ENCODE measurements around the gene TPI1.

TPI1 gene

GRCh38 chr12:6851921-6852650, 15.2 kb upstream of the TPI1 start, which contains the start of gene USP5:
USP5 (plus strand) TSS chr12:6852150; CDS start chr12:6852180, 30 bp downstream.
- peak within 1 kb of the TSS; percentile 64 to 82 for H3K4me3 ChIP-seq (ENCODE audit: low read depth in 1 of 2, low read length in 2 of 2)
- H3K36me3 ChIP-seq (ENCODE audit: insufficient read depth, low read length): peaks cover 27% of the 10 kb centered on the region

GRCh38 chr12:6852651-6853354, 14.5 kb upstream of the TPI1 start:
- H3K9me3 ChIP-seq (ENCODE audit: low read length): no peaks in the 10 kb centered on the region
- H3K36me3 ChIP-seq (ENCODE audit: insufficient read depth, low read length): peaks cover 31% of the 10 kb centered on the region
- H3K9ac ChIP-seq (ENCODE audit: low read length): peak overlapping the region; percentile 69
- H3K27ac ChIP-seq (ENCODE audit: low read depth, low read length): peak overlapping the region; percentile 8
- no peaks in the 10 kb centered on the region for H3K27me3 ChIP-seq (ENCODE audit: control insufficient read depth in 1 of 2, insufficient read depth in 2 of 2, low read length in 2 of 2)
- H3K4me1 ChIP-seq (ENCODE audit: insufficient read depth, low read length): peaks cover 21% of the 10 kb centered on the region
- peak overlapping the region; percentile 9 to 82 for H3K4me3 ChIP-seq (ENCODE audit: low read depth in 1 of 2, low read length in 2 of 2)

More at GRCh38 chr12:6851921-6852650, 15.2 kb upstream of the TPI1 start, which contains the start of gene USP5:
- Histone ChIP-seq H3K9me3 (ENCODE audit: low read length) (no peaks in the 10 kb centered on the region), H3K9ac (ENCODE audit: low read length) (peak within 1 kb of the TSS; percentile 69), H3K27me3 (ENCODE audit: control insufficient read depth in 1 of 2, insufficient read depth in 2 of 2, low read length in 2 of 2) (no peaks in the 10 kb centered on the region), H3K4me1 (ENCODE audit: insufficient read depth, low read length) (peaks cover 21% of the 10 kb centered on the region), H3K27ac (ENCODE audit: low read depth, low read length) (peak within 1 kb of the TSS; percentile 94)

GRCh38 chr12:6853626-6854025, 13.7 kb upstream of the TPI1 start:
- Histone ChIP-seq H3K9ac (ENCODE audit: low read length) (peak overlapping the region; percentile 69), H3K27me3 (ENCODE audit: control insufficient read depth in 1 of 2, insufficient read depth in 2 of 2, low read length in 2 of 2) (no peaks in the 10 kb centered on the region), H3K4me3 (ENCODE audit: low read depth in 1 of 2, low read length in 2 of 2) (peak overlapping the region in 1 of 2 donors; percentile 82), H3K27ac (ENCODE audit: low read depth, low read length) (peak overlapping the region; percentile 8), H3K36me3 (ENCODE audit: insufficient read depth, low read length) (peaks cover 35% of the 10 kb centered on the region), H3K9me3 (ENCODE audit: low read length) (no peaks in the 10 kb centered on the region), H3K4me1 (ENCODE audit: insufficient read depth, low read length) (peaks cover 21% of the 10 kb centered on the region)

GRCh38 chr12:6854036-6854435, 13.3 kb upstream of the TPI1 start:
- Histone ChIP-seq H3K9ac (ENCODE audit: low read length) (peak overlapping the region; percentile 69), H3K27ac (ENCODE audit: low read depth, low read length) (peak overlapping the region; percentile 8), H3K4me1 (ENCODE audit: insufficient read depth, low read length) (peaks cover 21% of the 10 kb centered on the region), H3K36me3 (ENCODE audit: insufficient read depth, low read length) (peaks cover 40% of the 10 kb centered on the region), H3K4me3 (ENCODE audit: low read depth in 1 of 2, low read length in 2 of 2) (no peak overlapping the region), H3K27me3 (ENCODE audit: control insufficient read depth in 1 of 2, insufficient read depth in 2 of 2, low read length in 2 of 2) (no peaks in the 10 kb centered on the region), H3K9me3 (ENCODE audit: low read length) (no peaks in the 10 kb centered on the region)

- peaks cover 21% of the 10 kb centered on the region for H3K4me1 ChIP-seq (ENCODE audit: insufficient read depth, low read length)
- no peak overlapping the region for H3K4me3 ChIP-seq (ENCODE audit: low read depth in 1 of 2, low read length in 2 of 2)
- H3K9ac ChIP-seq (ENCODE audit: low read length): no peak overlapping the region
- H3K9me3 ChIP-seq (ENCODE audit: low read length): no peaks in the 10 kb centered on the region
- H3K36me3 ChIP-seq (ENCODE audit: insufficient read depth, low read length): peaks cover 51% of the 10 kb centered on the region
- peak overlapping the region; percentile 10 for H3K27ac ChIP-seq (ENCODE audit: low read depth, low read length)
- H3K27me3 ChIP-seq (ENCODE audit: control insufficient read depth in 1 of 2, insufficient read depth in 2 of 2, low read length in 2 of 2): no peaks in the 10 kb centered on the region
Measured at GRCh38 chr12:6855322-6855721, 12.0 kb upstream of the TPI1 start.

- Histone ChIP-seq H3K9ac (ENCODE audit: low read length) (no peak overlapping the region), H3K27me3 (ENCODE audit: control insufficient read depth in 1 of 2, insufficient read depth in 2 of 2, low read length in 2 of 2) (no peaks in the 10 kb centered on the region), H3K4me3 (ENCODE audit: low read depth in 1 of 2, low read length in 2 of 2) (no peak overlapping the region), H3K27ac (ENCODE audit: low read depth, low read length) (no peak overlapping the region), H3K36me3 (ENCODE audit: insufficient read depth, low read length) (peaks cover 85% of the 10 kb centered on the region), H3K9me3 (ENCODE audit: low read length) (no peaks in the 10 kb centered on the region), H3K4me1 (ENCODE audit: insufficient read depth, low read length) (peaks cover 5% of the 10 kb centered on the region)
Measured at GRCh38 chr12:6858799-6859198, 8.5 kb upstream of the TPI1 start.

GRCh38 chr12:6860116-6860515, 7.2 kb upstream of the TPI1 start:
- no peak overlapping the region for H3K9ac ChIP-seq (ENCODE audit: low read length)
- H3K9me3 ChIP-seq (ENCODE audit: low read length): no peaks in the 10 kb centered on the region
- no peak overlapping the region for H3K27ac ChIP-seq (ENCODE audit: low read depth, low read length)
- no peaks in the 10 kb centered on the region for H3K4me1 ChIP-seq (ENCODE audit: insufficient read depth, low read length)
- no peaks in the 10 kb centered on the region for H3K27me3 ChIP-seq (ENCODE audit: control insufficient read depth in 1 of 2, insufficient read depth in 2 of 2, low read length in 2 of 2)
- no peak overlapping the region for H3K4me3 ChIP-seq (ENCODE audit: low read depth in 1 of 2, low read length in 2 of 2)
- H3K36me3 ChIP-seq (ENCODE audit: insufficient read depth, low read length): peaks cover 97% of the 10 kb centered on the region

- H3K36me3 ChIP-seq (ENCODE audit: insufficient read depth, low read length): peaks cover 90% of the 10 kb centered on the region
- H3K27me3 ChIP-seq (ENCODE audit: control insufficient read depth in 1 of 2, insufficient read depth in 2 of 2, low read length in 2 of 2): no peaks in the 10 kb centered on the region
- H3K27ac ChIP-seq (ENCODE audit: low read depth, low read length): no peak overlapping the region
- H3K9ac ChIP-seq (ENCODE audit: low read length): no peak overlapping the region
- no peaks in the 10 kb centered on the region for H3K4me1 ChIP-seq (ENCODE audit: insufficient read depth, low read length)
- no peaks in the 10 kb centered on the region for H3K9me3 ChIP-seq (ENCODE audit: low read length)
- no peak overlapping the region for H3K4me3 ChIP-seq (ENCODE audit: low read depth in 1 of 2, low read length in 2 of 2)
Measured at GRCh38 chr12:6860942-6861341, 6.4 kb upstream of the TPI1 start.

GRCh38 chr12:6861391-6861790, 5.9 kb upstream of the TPI1 start:
- Histone ChIP-seq H3K9me3 (ENCODE audit: low read length) (no peaks in the 10 kb centered on the region), H3K27me3 (ENCODE audit: control insufficient read depth in 1 of 2, insufficient read depth in 2 of 2, low read length in 2 of 2) (no peaks in the 10 kb centered on the region), H3K27ac (ENCODE audit: low read depth, low read length) (no peak overlapping the region), H3K4me1 (ENCODE audit: insufficient read depth, low read length) (no peaks in the 10 kb centered on the region), H3K36me3 (ENCODE audit: insufficient read depth, low read length) (peaks cover 86% of the 10 kb centered on the region), H3K9ac (ENCODE audit: low read length) (no peak overlapping the region), H3K4me3 (ENCODE audit: low read depth in 1 of 2, low read length in 2 of 2) (no peak overlapping the region)

GRCh38 chr12:6863033-6863432, 4.3 kb upstream of the TPI1 start:
- peaks cover 6% of the 10 kb centered on the region for H3K4me1 ChIP-seq (ENCODE audit: insufficient read depth, low read length)
- H3K9me3 ChIP-seq (ENCODE audit: low read length): no peaks in the 10 kb centered on the region
- no peak overlapping the region for H3K4me3 ChIP-seq (ENCODE audit: low read depth in 1 of 2, low read length in 2 of 2)
- H3K36me3 ChIP-seq (ENCODE audit: insufficient read depth, low read length): peaks cover 70% of the 10 kb centered on the region
- H3K27ac ChIP-seq (ENCODE audit: low read depth, low read length): no peak overlapping the region
- no peak overlapping the region for H3K9ac ChIP-seq (ENCODE audit: low read length)
- no peaks in the 10 kb centered on the region for H3K27me3 ChIP-seq (ENCODE audit: control insufficient read depth in 1 of 2, insufficient read depth in 2 of 2, low read length in 2 of 2)

- Histone ChIP-seq H3K4me3 (ENCODE audit: low read depth in 1 of 2, low read length in 2 of 2) (no peak overlapping the region), H3K36me3 (ENCODE audit: insufficient read depth, low read length) (peaks cover 65% of the 10 kb centered on the region), H3K27ac (ENCODE audit: low read depth, low read length) (no peak overlapping the region), H3K27me3 (ENCODE audit: control insufficient read depth in 1 of 2, insufficient read depth in 2 of 2, low read length in 2 of 2) (no peaks in the 10 kb centered on the region), H3K9ac (ENCODE audit: low read length) (no peak overlapping the region), H3K4me1 (ENCODE audit: insufficient read depth, low read length) (peaks cover 12% of the 10 kb centered on the region), H3K9me3 (ENCODE audit: low read length) (no peaks in the 10 kb centered on the region)
Measured at GRCh38 chr12:6863586-6864321, 3.6 kb upstream of the TPI1 start.
